GM12878 (cell line): ENCODE data around the gene ADGRD2. TPM values are rescaled to one million over a fixed set of nuclear protein-coding genes. Genes with fewer than 3 reads are reported as not detected.

ENCODE experiments used
- ATAC-seq: fragments of 200-7000 bp; cut with Tn5 transposase; 3 replicates; pipeline ENCODE4 v1.9.1; 2020; ENCODE audit warnings: mild to moderate bottlenecking, moderate library complexity
- BruUV-seq: library from RNA; stranded (reverse); fragments of 400-500 nt; replicated peaks from 2 replicates; lab custom pipeline; 2021; lab: Mats Ljungman, UMichigan
- CTCF ChIA-PET: fragments of 300-600 bp; sonication (Branson Sonifier 250); formaldehyde crosslinking; extraction: SDS; loops from one replicate; lab custom pipeline; 2021; ENCODE audit warnings: inconsistent platforms; lab: Yijun Ruan, JAX
- POLR2A ChIA-PET: fragments of 350-600 bp; formaldehyde crosslinking; extraction: SDS; loops from one replicate; lab custom pipeline; 2021; ENCODE audit warnings: inconsistent platforms; lab: Charles Lee
- RAD21 ChIA-PET: fragments of 300-600 bp; sonication (Branson Sonifier 250); formaldehyde crosslinking; loops from one replicate; lab custom pipeline; 2023; ENCODE audit warnings: antibody characterized with exemption; ENCODE audit not compliant: unreplicated experiment; lab: Charles Lee
- SMC1A ChIA-PET: fragments of 300-600 bp; sonication (Branson Sonifier 250); formaldehyde crosslinking; loops from one replicate; lab custom pipeline; 2023; ENCODE audit not compliant: unreplicated experiment, uncharacterized antibody; lab: Charles Lee
- DNase-seq: peaks from one replicate; pipeline ENCODE4 v3.0.0-alpha.2; 2011; ENCODE audit warnings: low read depth, low spot score
- FAIRE-seq: peaks from 3 replicates; lab custom pipeline; 2011; peaks lifted over from hg19 to GRCh38; lab: Jason Lieb, UNC
- H2AFZ ChIP-seq: 2 replicates; pipeline ENCODE4 v1.6.0; 2011; ENCODE audit warnings: low read depth, low read length, control low read depth; ENCODE audit not compliant: control insufficient read depth
- H3K27ac ChIP-seq: 2 replicates; pipeline ENCODE4 v1.5.1; 2011; ENCODE audit warnings: control low read depth; ENCODE audit not compliant: control insufficient read depth, insufficient read depth
- H3K27me3 ChIP-seq, 2 experiments: replicated peaks in 1 of 2; 2 replicates each; pipeline versions ENCODE4 v1.6.0 to v1.6.1; 2011; ENCODE audit warnings: low read length in 1 of 2; ENCODE audit not compliant: control insufficient read depth in 2 of 2, insufficient read depth in 2 of 2
- H3K36me3 ChIP-seq, 2 experiments: 2 replicates each; pipeline ENCODE4 v1.5.1; 2011; ENCODE audit warnings: low read length in 1 of 2; ENCODE audit not compliant: control insufficient read depth in 2 of 2, insufficient read depth in 2 of 2
- H3K4me1 ChIP-seq: 2 replicates; pipeline ENCODE4 v1.6.1; 2011; ENCODE audit warnings: mild to moderate bottlenecking, low read length, moderate library complexity, mixed read lengths; ENCODE audit not compliant: control insufficient read depth, insufficient read depth
- H3K4me2 ChIP-seq: 2 replicates; pipeline ENCODE4 v1.6.0; 2011; ENCODE audit warnings: control low read depth; ENCODE audit not compliant: control insufficient read depth, insufficient read depth
- H3K4me3 ChIP-seq: fragments of 200-600 bp; sonication (generic); 2 replicates; pipeline ENCODE4 v1.5.1; 2016
- H3K79me2 ChIP-seq: 2 replicates; pipeline ENCODE4 v1.6.0; 2011; ENCODE audit warnings: low read length; ENCODE audit not compliant: control insufficient read depth, insufficient read depth
- H3K9ac ChIP-seq: 2 replicates; pipeline ENCODE4 v1.8.0; 2011; ENCODE audit warnings: low read length, control low read depth, mixed read lengths; ENCODE audit not compliant: control insufficient read depth, insufficient read depth
- H3K9me3 ChIP-seq: replicated peaks from 3 replicates; pipeline ENCODE4 v1.5.1; 2011; ENCODE audit warnings: mild to moderate bottlenecking, low read length; ENCODE audit not compliant: control insufficient read depth, insufficient read depth
- H4K20me1 ChIP-seq: 2 replicates; pipeline ENCODE4 v1.6.0; 2011; ENCODE audit not compliant: control insufficient read depth, insufficient read depth
- ASH2L ChIP-seq: fragments of 300-600, 200-600 bp; sonication (generic); IDR thresholded peaks from 2 replicates; pipeline ENCODE4 v1.6.1; 2017; ENCODE audit warnings: low read depth, mild to moderate bottlenecking, borderline replicate concordance
- IRF4 ChIP-seq: IDR thresholded peaks from 2 replicates; pipeline ENCODE4 v1.6.1; 2011; ENCODE audit warnings: low read depth, low read length
- JUNB ChIP-seq: IDR thresholded peaks from 2 replicates; pipeline ENCODE4 v1.6.1; 2016; ENCODE audit warnings: antibody characterized with exemption, mild to moderate bottlenecking
- KAT2A ChIP-seq: conservative IDR thresholded peaks from 2 replicates; pipeline ENCODE4 v1.6.1; 2011; ENCODE audit warnings: low read depth, low read length; ENCODE audit not compliant: control insufficient read depth
- KLF5 ChIP-seq: fragments of 450-650 bp; IDR thresholded peaks from 2 replicates; pipeline ENCODE4 v1.6.1; 2014; ENCODE audit warnings: mild to moderate bottlenecking; ENCODE audit not compliant: partially characterized antibody
- SMC3 ChIP-seq: IDR thresholded peaks from 2 replicates; pipeline ENCODE4 v1.6.1; 2011; ENCODE audit warnings: low read length, improper control_type of control experiment, borderline replicate concordance
- TCF3 ChIP-seq: IDR thresholded peaks from 2 replicates; pipeline ENCODE4 v1.6.1; 2012; ENCODE audit warnings: low read depth, mild to moderate bottlenecking, low read length, borderline replicate concordance; ENCODE audit not compliant: insufficient read depth
- ZNF207 ChIP-seq: fragments of 450-650 bp; IDR thresholded peaks from 2 replicates; pipeline ENCODE4 v1.6.1; 2014; ENCODE audit warnings: antibody characterized with exemption, mild to moderate bottlenecking, borderline replicate concordance
- WGBS: methylation state at CpG from one replicate; pipeline ENCODE4 v1.1.6; 2016; ENCODE audit warnings: low lambda C conversion rate; ENCODE audit not compliant: insufficient replicate concordance, insufficient coverage; ENCODE audit errors: missing lambda C conversion rate; 5-methylcytosine and 5-hydroxymethylcytosine counted together
- in situ Hi-C: fragments of 300-500 bp; cut with MboI; formaldehyde crosslinking; loops from 9 replicates; pipeline ENCODE4 v1.14.3; 2018; ENCODE audit warnings: mixed read lengths
- intact Hi-C: fragments of 100-400 bp; cut with micrococcal nuclease; formaldehyde crosslinking; loops from one replicate; pipeline ENCODE4 v1.14.2; 2022; ENCODE audit not compliant: unreplicated experiment
- polyA plus RNA-seq, 11 experiments: library from polyadenylated mRNA; depleted of rRNA in 4 of 11; unstranded in 6 of 11; stranded (reverse) in 5 of 11; fragments of >200 nt; fragmentation: Nextera tagmentation in 4 of 11; fragmentation: Illumina TruSeq in 1 of 11; extraction: Ambion mirVana in 4 of 11; extraction: Trizol in 1 of 11; gene quantifications; 1 replicate in 1 of 11; 2 replicates in 10 of 11; pipeline versions ENCODE4 v1.2.1 to v1.2.3, GENCODE V29; 2011 to 2016; ENCODE audit warnings: inconsistent platforms in 2 of 11, missing spikeins in 2 of 11, low read depth in 1 of 11
- total RNA-seq, 4 experiments: library from RNA; depleted of rRNA in 3 of 4; stranded (reverse); fragments of >200 nt in 3 of 4; fragmentation: Illumina TruSeq in 1 of 4; extraction: Trizol in 1 of 4; gene quantifications; 2 replicates each; pipeline versions ENCODE4 v1.2.1 to v1.2.3, GENCODE V29; 2013 to 2021
- TF ChIP-seq, protein P1 (sequence below): IDR thresholded peaks from 2 replicates; pipeline ENCODE4 v1.6.1; 2011; ENCODE audit warnings: mild to moderate bottlenecking, low read depth, low read length, moderate library complexity; ENCODE audit not compliant: insufficient replicate concordance
- TF ChIP-seq, protein P2 (sequence below): fragments of 450-650 bp; formaldehyde crosslinking; IDR thresholded peaks from 2 replicates; pipeline ENCODE4 v1.4.0; 2020; ENCODE audit warnings: mild to moderate bottlenecking, moderate library complexity

ADGRD2 gene
- total and polyA plus RNA-seq, 10 of the 15 experiments (the other 5 are each of a cell fraction or from before 2014, with no cell fraction given), result not detected

DNA sequence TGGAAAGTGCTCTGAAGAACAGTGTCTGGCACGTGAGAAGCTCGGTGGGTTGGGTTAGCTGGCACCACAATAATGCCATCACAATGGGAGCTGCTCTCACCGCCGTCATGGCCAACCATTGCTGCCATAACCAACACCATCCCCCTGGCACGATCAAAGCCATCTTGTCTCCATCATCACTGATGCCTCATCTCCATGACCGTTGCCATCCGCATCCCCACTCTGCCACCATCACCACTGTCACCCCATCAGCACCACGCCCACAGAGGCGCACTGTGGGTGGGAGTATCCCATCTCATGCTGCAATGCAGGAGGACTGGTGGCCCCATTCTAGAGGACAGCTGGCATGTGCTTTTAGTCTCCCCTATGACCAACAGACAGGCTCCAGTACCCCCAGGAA is 33.2 kb downstream of the ADGRD2 start:
- POLR2A ChIA-PET, result no interaction called here
- 63% methylated on average over 9 of the region's 9 CpGs for WGBS
- Histone ChIP-seq H3K9me3 (no peaks in the 10 kb centered on the region), H3K4me1 (no peaks in the 10 kb centered on the region), H3K4me2 (no peak overlapping the region), H2AFZ (no peak overlapping the region), H3K4me3 (no peak overlapping the region), H3K79me2 (no peaks in the 10 kb centered on the region), H3K9ac (no peak overlapping the region), H4K20me1 (no peaks in the 10 kb centered on the region), H3K27me3 (peaks cover 2% of the 10 kb centered on the region in 2 experiments; a peak in 2 of 4 replicates), H3K27ac (no peak overlapping the region), H3K36me3 (no peaks in the 10 kb centered on the region)
- FAIRE-seq (no peak), ATAC-seq (no peak), DNase-seq (no peak)
- SMC1A ChIA-PET, result no interaction called here
- CTCF ChIA-PET, result interaction anchor here (0.6 kb wide), 1 partner anchor 341 kb away, joined by 3 read pairs; no protein-coding TSS in a partner anchor
- in situ Hi-C loops, result no loop called here
- RAD21 ChIA-PET, result interaction anchor here (1.1 kb wide), 1 partner anchor 53 kb away, joined by 3 read pairs; no protein-coding TSS in a partner anchor
- TF ChIP-seq ZNF207, result no peak
- TF ChIP-seq SMC3, result no peak
- BruUV-seq, result no TSS peak
- intact Hi-C loops, result loop anchor here (5.0 kb wide), 1 partner anchor 66 kb away; the partner anchor contains the start of gene PSMB7

DNA sequence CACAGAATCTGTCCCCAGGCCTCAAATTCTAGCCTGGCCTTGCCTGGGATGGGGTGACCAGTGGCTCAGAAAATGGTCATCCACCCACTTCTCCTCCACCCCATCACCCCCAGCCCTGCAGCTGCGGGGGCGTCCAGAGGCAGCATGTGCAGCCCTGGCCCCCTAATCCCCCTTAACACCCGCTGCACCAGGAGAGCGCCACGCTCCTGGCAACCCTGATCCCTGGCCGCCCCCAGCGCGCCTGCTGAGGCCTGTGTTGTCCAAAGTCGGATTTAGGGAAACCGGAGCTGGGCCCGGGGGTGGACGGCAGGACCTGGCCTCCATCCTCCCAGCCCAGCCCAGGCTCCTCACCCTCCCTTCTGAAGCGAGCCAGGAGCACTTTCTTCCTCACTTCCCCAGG is 35.0 kb downstream of the ADGRD2 start:
- RAD21 ChIA-PET, result interaction anchor here (0.7 kb wide), 1 partner anchor 113 kb away, joined by 4 read pairs; no protein-coding TSS in a partner anchor
- H3K27me3 ChIP-seq, result peaks cover 2% of the 10 kb centered on the region in 2 experiments; a peak in 2 of 4 replicates
- H3K4me1 ChIP-seq, result no peaks in the 10 kb centered on the region
- no peaks in the 10 kb centered on the region for H3K9me3 ChIP-seq
- H2AFZ ChIP-seq, result no peak overlapping the region
- H4K20me1 ChIP-seq, result no peaks in the 10 kb centered on the region
- H3K27ac ChIP-seq, result no peak overlapping the region
- 47% methylated on average over 11 of the region's 13 CpGs for WGBS
- no peak for ATAC-seq
- BruUV-seq, result no TSS peak
- intact Hi-C loops, result no loop called here
- H3K79me2 ChIP-seq, result no peaks in the 10 kb centered on the region
- no peak overlapping the region for H3K4me3 ChIP-seq
- H3K36me3 ChIP-seq, result no peaks in the 10 kb centered on the region
- SMC1A ChIA-PET, result no interaction called here
- no peak for TF ChIP-seq ASH2L
- TF ChIP-seq JUNB, result no peak
- no peak for TF ChIP-seq KAT2A
- TF ChIP-seq, protein P1, sequence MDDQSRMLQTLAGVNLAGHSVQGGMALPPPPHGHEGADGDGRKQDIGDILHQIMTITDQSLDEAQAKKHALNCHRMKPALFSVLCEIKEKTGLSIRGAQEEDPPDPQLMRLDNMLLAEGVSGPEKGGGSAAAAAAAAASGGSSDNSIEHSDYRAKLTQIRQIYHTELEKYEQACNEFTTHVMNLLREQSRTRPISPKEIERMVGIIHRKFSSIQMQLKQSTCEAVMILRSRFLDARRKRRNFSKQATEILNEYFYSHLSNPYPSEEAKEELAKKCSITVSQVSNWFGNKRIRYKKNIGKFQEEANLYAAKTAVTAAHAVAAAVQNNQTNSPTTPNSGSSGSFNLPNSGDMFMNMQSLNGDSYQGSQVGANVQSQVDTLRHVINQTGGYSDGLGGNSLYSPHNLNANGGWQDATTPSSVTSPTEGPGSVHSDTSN, result no peak
- TF ChIP-seq, protein P2, sequence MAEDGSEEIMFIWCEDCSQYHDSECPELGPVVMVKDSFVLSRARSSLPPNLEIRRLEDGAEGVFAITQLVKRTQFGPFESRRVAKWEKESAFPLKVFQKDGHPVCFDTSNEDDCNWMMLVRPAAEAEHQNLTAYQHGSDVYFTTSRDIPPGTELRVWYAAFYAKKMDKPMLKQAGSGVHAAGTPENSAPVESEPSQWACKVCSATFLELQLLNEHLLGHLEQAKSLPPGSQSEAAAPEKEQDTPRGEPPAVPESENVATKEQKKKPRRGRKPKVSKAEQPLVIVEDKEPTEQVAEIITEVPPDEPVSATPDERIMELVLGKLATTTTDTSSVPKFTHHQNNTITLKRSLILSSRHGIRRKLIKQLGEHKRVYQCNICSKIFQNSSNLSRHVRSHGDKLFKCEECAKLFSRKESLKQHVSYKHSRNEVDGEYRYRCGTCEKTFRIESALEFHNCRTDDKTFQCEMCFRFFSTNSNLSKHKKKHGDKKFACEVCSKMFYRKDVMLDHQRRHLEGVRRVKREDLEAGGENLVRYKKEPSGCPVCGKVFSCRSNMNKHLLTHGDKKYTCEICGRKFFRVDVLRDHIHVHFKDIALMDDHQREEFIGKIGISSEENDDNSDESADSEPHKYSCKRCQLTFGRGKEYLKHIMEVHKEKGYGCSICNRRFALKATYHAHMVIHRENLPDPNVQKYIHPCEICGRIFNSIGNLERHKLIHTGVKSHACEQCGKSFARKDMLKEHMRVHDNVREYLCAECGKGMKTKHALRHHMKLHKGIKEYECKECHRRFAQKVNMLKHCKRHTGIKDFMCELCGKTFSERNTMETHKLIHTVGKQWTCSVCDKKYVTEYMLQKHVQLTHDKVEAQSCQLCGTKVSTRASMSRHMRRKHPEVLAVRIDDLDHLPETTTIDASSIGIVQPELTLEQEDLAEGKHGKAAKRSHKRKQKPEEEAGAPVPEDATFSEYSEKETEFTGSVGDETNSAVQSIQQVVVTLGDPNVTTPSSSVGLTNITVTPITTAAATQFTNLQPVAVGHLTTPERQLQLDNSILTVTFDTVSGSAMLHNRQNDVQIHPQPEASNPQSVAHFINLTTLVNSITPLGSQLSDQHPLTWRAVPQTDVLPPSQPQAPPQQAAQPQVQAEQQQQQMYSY (CRISPR knock-in tag), result no peak
- no peak for TF ChIP-seq TCF3
- no peak for TF ChIP-seq KLF5
- no peak for TF ChIP-seq IRF4
- DNase-seq, result no peak
- H3K4me2 ChIP-seq, result no peak overlapping the region
- H3K9ac ChIP-seq, result no peak overlapping the region
- in situ Hi-C loops, result no loop called here
- CTCF ChIA-PET, result no interaction called here
- FAIRE-seq, result no peak
- POLR2A ChIA-PET, result no interaction called here
